Sigmoid colon (tissue), 4 donors: Measurements from ENCODE around the gene STAT4.

Experiments used
- CTCF ChIP-seq, 4 experiments: fragments of 450-650 bp in 3 of 4; fragments of 200-600 bp in 1 of 4; IDR thresholded peaks; one replicate each; pipeline ENCODE4 v1.5.1; 2016 to 2019; ENCODE audit warnings: antibody characterized with exemption in 4 of 4, mild to moderate bottlenecking in 3 of 4, moderate library complexity in 2 of 4
- EP300 ChIP-seq, 4 donors: sonication (generic); formaldehyde crosslinking; IDR thresholded peaks; one replicate each; pipeline ENCODE4 v1.6.1; 2017; ENCODE audit warnings: antibody characterized with exemption in 4 of 4
- POLR2A ChIP-seq, 2 donors: fragments of 450-650 bp; IDR thresholded peaks; one replicate each; pipeline ENCODE4 v1.6.1; 2016; ENCODE audit warnings: antibody characterized with exemption in 2 of 2, mild to moderate bottlenecking in 2 of 2, moderate library complexity in 2 of 2
- POLR2AphosphoS5 ChIP-seq, 4 donors: sonication (generic); formaldehyde crosslinking; IDR thresholded peaks; one replicate each; pipeline ENCODE4 v1.6.1; 2017; ENCODE audit warnings: antibody characterized with exemption in 4 of 4

- no peak for TF ChIP-seq CTCF (IDR thresholded peaks at IDR 0.05)
- TF ChIP-seq POLR2AphosphoS5 (IDR thresholded peaks at IDR 0.05): no peak
- no peak for TF ChIP-seq POLR2A (IDR thresholded peaks at IDR 0.05)
- no peak for TF ChIP-seq EP300 (IDR thresholded peaks at IDR 0.05)
Observed at GRCh38 chr2:191127235-191127634, 23.6 kb downstream of the STAT4 start.
